Body of pancreas (tissue), 4 donors: ENCODE measurements around the gene LRRTM1. TPM values are rescaled to one million over a fixed set of nuclear protein-coding genes. Genes with fewer than 3 reads are reported as not detected.

Experiments
- ATAC-seq: fragments of 150-250 bp; one replicate; pipeline ENCODE4 v1.9.1; 2016
- DNase-seq, 4 donors: peaks; one replicate each; pipeline ENCODE4 v3.0.0-alpha.2; 2019
- H3K27ac ChIP-seq, 4 donors: fragments of 200-600 bp; sonication (generic); 1 replicate in 3 of 4; 2 replicates in 1 of 4; pipeline versions ENCODE4 v1.5.1 to v1.6.1; 2016 to 2019; ENCODE audit warnings: mild to moderate bottlenecking in 1 of 4, mixed read lengths in 1 of 4, moderate library complexity in 1 of 4
- H3K27me3 ChIP-seq, 2 donors: fragments of 200-600 bp; sonication (generic); one replicate each; pipeline ENCODE4 v1.6.0; 2016; ENCODE audit warnings: mild to moderate bottlenecking in 1 of 2
- H3K36me3 ChIP-seq, 2 donors: fragments of 200-600 bp; sonication (generic); replicated peaks in 1 of 2; 2 replicates each; pipeline ENCODE4 v1.5.1; 2016; ENCODE audit warnings: low read depth in 2 of 2; ENCODE audit not compliant: insufficient read depth in 1 of 2
- H3K4me1 ChIP-seq: fragments of 200-600 bp; sonication (generic); one replicate; pipeline ENCODE4 v1.6.0; 2016
- H3K4me3 ChIP-seq, 2 donors: fragments of 200-600 bp; sonication (generic); 1 replicate in 1 of 2; 2 replicates in 1 of 2; pipeline ENCODE4 v1.5.1; 2016 to 2019
- H3K9me3 ChIP-seq, 3 donors: fragments of 200-600 bp; sonication (generic); 1 replicate in 2 of 3; 2 replicates in 1 of 3; pipeline ENCODE4 v1.5.1; 2016
- CTCF ChIP-seq, 7 experiments: fragments of 450-650 bp in 4 of 7; fragments of 200-600 bp in 3 of 7; sonication (generic) in 3 of 7; IDR thresholded peaks; one replicate each; pipeline ENCODE4 v1.5.1; 2016 to 2019; ENCODE audit warnings: antibody characterized with exemption in 7 of 7
- POLR2A ChIP-seq, 3 donors: fragments of 450-650 bp; IDR thresholded peaks; one replicate each; pipeline ENCODE4 v1.6.1; 2016; ENCODE audit warnings: antibody characterized with exemption in 3 of 3, mild to moderate bottlenecking in 2 of 3
- WGBS, 2 donors: methylation state at CpG; one replicate each; pipeline ENCODE4 v1.1.5; 2017; 5-methylcytosine and 5-hydroxymethylcytosine counted together
- intact Hi-C: fragments of 100-400 bp; cut with DNase I; formaldehyde crosslinking; loops from one replicate; pipeline ENCODE4 v1.15.1; 2023
- total RNA-seq, 2 donors: library from RNA; depleted of rRNA; stranded (reverse); fragments of >200 nt; gene quantifications; one replicate each; pipeline ENCODE4 v1.1.0, GENCODE V29; 2016

LRRTM1 gene
- total RNA-seq, 2 donors from 2014 or later = not detected

- intact Hi-C loops = no loop called here
- Histone ChIP-seq H3K4me3 (no peak overlapping the region), H3K27me3 (no peaks in the 10 kb centered on the region), H3K4me1 (peaks cover 18% of the 10 kb centered on the region), H3K27ac (no peak overlapping the region), H3K9me3 (no peaks in the 10 kb centered on the region), H3K36me3 (no peaks in the 10 kb centered on the region)
- WGBS, 2 donors = 0 to 1% methylated on average over 37 to 64 of the region's 64 CpGs
- TF ChIP-seq CTCF (IDR thresholded peaks at IDR 0.05) (no peak), POLR2A (IDR thresholded peaks at IDR 0.05) (no peak)
- no peak for ATAC-seq
- DNase-seq = no peak
Measured at GRCh38 chr2:80303006-80303908, 1.3 kb downstream of the LRRTM1 start.

- Histone ChIP-seq H3K27ac (no peak overlapping the region), H3K4me1 (peaks cover 18% of the 10 kb centered on the region), H3K27me3 (no peaks in the 10 kb centered on the region), H3K36me3 (no peaks in the 10 kb centered on the region), H3K4me3 (no peak overlapping the region), H3K9me3 (no peaks in the 10 kb centered on the region)
- DNase-seq = no peak
- WGBS, 2 donors = 2 to 4% methylated on average over 28 to 50 of the region's 50 CpGs
- intact Hi-C loops = no loop called here
- TF ChIP-seq CTCF (IDR thresholded peaks at IDR 0.05) (no peak), POLR2A (IDR thresholded peaks at IDR 0.05) (no peak)
- ATAC-seq = no peak
Measured at GRCh38 chr2:80302314-80303005, 2.1 kb downstream of the LRRTM1 start.

GRCh38 chr2:80302001-80302313 lies 2.6 kb downstream of the LRRTM1 start:
- WGBS, 2 donors = 10 to 23% methylated on average over 8 to 12 of the region's 12 CpGs
- no peak for ATAC-seq
- H3K4me1 ChIP-seq = peaks cover 18% of the 10 kb centered on the region
- no peak for TF ChIP-seq CTCF (IDR thresholded peaks at IDR 0.05)
- no peak overlapping the region for H3K27ac ChIP-seq
- no peaks in the 10 kb centered on the region for H3K9me3 ChIP-seq
- DNase-seq = no peak
- H3K4me3 ChIP-seq = no peak overlapping the region
- H3K36me3 ChIP-seq = no peaks in the 10 kb centered on the region
- H3K27me3 ChIP-seq = no peaks in the 10 kb centered on the region
- intact Hi-C loops = no loop called here

- H3K9me3 ChIP-seq = no peaks in the 10 kb centered on the region
- 9 to 12% methylated on average over 1 of the region's 1 CpG for WGBS, 2 donors
- ATAC-seq (no peak), DNase-seq (no peak)
- TF ChIP-seq CTCF (IDR thresholded peaks at IDR 0.05) (no peak), POLR2A (IDR thresholded peaks at IDR 0.05) (no peak)
- H3K4me3 ChIP-seq = no peak overlapping the region
- no peak overlapping the region for H3K27ac ChIP-seq
- intact Hi-C loops = no loop called here
- no peaks in the 10 kb centered on the region for H3K36me3 ChIP-seq
- peaks cover 18% of the 10 kb centered on the region for H3K4me1 ChIP-seq
- no peaks in the 10 kb centered on the region for H3K27me3 ChIP-seq
Measured at GRCh38 chr2:80300954-80301353, 3.6 kb downstream of the LRRTM1 start.
